HG02973 (cell line): ENCODE results near the gene TMEM39A.

Experiments used
- ATAC-seq: cut with Tn5 transposase; IDR thresholded peaks from one replicate; pipeline ENCODE4 v1.9.1; 2021; ENCODE audit warnings: moderate library complexity; ENCODE audit not compliant: unreplicated experiment

TMEM39A gene

DNA sequence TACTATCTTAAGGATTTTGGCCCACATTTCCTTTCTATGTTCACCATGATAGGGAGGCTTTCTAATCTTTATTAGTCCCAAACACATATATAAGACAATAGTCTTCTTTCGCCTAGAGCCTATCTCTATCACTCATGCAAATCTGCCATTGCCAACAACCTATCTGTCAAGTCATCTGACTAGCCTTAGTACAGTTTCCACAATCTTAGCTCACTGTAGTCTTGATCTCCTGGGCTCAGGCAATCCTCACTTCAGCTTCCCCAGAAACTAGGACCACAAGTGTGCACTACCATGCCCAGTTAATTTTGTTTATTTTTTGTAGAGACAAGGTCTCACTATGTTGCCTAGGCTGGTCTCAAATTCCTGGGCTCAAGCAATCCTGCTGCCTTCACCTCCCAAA, 6.9 kb downstream of the TMEM39A start:
- ATAC-seq, result no peak

GRCh38 chr3:119453822-119454221, 9.6 kb downstream of the TMEM39A start:
- no peak for ATAC-seq

- ATAC-seq, result no peak
Observed at GRCh38 chr3:119444590-119444989, 18.8 kb downstream of the TMEM39A start.

DNA sequence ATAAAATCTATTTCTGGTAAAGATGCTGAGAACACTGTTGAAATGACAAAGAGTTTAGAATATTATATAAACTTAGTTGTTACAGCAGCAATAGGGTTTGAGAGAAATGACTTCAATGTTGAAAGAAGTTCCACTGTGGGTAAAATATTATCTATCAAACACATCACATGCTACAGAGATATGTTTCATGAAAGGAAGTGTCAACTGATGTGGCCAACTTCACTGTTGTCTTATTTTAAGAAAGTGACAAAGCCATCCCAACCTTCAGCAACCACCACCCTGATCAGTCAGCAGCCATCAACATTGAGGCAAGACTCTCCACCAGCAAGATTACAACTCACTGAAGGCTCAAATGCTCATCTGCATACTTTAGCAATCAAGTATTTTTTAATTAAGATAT, 20.2 kb downstream of the TMEM39A start:
- no peak for ATAC-seq

GRCh38 chr3:119437691-119438258, 25.6 kb downstream of the TMEM39A start:
- no peak for ATAC-seq

- ATAC-seq, result no peak
Observed at GRCh38 chr3:119436977-119437376, 26.4 kb downstream of the TMEM39A start.

DNA sequence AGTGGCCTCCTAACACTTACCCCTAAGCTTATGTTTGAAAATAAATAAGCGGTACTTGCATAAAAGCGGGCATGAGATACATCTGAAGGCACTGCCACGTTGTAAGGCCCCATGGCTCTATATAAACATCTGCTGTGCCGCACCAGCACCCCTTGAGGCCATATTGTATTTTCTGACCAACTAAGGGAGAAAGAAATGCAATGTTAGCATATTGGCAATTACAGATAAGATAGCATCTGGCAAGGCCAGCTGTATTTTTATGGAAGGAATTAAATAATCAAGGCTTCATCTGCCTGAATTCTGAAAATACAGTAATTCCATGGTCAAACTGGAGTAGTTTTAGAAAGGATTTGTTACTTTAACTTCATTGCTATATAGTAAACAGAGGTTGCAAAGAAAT, 28.7 kb downstream of the TMEM39A start:
- no peak for ATAC-seq

DNA sequence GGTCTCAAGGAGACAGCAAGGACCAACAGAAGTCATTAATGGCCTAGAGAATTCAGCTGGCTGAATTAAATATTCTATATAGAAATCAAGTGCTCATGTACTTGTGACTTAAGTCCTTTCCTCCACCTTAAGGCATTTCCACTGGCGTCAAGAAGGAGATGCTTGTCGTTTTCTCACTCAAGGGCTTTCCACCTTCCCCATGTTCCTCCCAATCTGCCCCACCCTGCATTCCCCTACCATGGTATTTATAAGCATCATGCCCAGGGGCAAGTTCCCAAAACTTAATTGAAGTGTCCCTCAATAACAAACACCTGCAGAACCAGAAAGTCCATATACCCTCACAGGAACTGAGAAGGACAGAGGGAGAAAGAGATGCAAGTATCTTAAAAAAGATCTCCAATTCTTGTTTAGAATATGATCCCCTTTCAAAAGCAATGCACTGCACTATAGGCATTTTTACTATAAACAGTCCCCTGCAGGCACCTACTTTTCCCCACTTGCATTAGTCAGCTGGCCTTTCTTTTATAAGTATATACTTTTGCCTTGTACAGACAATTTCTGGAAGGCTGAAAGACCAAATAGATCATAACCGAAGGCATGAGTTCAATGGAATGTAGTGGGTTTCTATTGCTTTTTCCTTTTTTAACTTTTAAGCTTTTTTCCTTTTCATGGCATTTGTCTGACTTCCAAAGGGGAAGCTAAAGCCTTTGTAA, 29.6 kb downstream of the TMEM39A start:
- ATAC-seq, result no peak

DNA sequence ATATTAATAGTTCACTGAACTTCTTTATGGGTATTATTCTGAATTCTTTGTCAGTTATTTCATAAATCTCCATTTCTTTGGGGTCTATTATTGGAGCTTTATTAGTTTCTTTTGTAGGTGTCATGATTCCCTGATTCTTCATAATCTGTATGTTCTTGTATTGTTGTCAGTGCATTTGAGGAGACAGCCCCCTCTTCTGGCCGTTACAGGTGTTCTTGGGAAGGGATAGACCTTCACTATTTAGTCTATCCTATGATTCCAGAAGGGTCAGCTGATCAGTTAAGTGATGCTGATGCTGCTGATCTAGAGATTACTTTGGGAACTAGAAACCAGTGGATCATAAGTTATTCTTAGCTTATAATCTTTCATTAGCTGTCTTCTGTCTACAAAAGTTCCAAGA, 34.9 kb downstream of the TMEM39A start:
- ATAC-seq, result no peak

GRCh38 chr3:119427669-119428068, 35.7 kb downstream of the TMEM39A start:
- no peak for ATAC-seq

GRCh38 chr3:119420196-119420595, 43.2 kb downstream of the TMEM39A start:
- ATAC-seq, result no peak

- ATAC-seq, result no peak
Observed at GRCh38 chr3:119418641-119419040, 44.8 kb downstream of the TMEM39A start.

- ATAC-seq, result no peak
Observed at GRCh38 chr3:119417771-119418512, 45.5 kb downstream of the TMEM39A start.

DNA sequence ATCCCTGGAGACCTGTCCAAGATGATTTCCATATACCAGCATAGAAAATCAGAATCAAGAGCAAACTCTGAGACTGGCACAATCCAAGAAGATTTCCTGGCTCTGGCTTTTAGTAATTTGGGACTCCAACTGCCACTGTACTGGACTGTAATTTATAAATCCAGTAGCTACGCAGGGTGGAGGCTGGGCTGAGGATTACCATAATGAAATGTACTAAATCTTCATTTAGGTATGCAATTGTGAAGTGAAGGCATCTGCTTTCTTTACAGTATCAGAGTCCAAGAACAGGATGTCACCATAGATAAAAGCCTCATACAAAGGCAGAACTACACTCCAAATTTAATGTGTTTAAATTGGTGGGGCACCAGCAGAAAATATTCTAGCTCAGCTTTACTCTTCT, 46.5 kb downstream of the TMEM39A start:
- no peak for ATAC-seq

DNA sequence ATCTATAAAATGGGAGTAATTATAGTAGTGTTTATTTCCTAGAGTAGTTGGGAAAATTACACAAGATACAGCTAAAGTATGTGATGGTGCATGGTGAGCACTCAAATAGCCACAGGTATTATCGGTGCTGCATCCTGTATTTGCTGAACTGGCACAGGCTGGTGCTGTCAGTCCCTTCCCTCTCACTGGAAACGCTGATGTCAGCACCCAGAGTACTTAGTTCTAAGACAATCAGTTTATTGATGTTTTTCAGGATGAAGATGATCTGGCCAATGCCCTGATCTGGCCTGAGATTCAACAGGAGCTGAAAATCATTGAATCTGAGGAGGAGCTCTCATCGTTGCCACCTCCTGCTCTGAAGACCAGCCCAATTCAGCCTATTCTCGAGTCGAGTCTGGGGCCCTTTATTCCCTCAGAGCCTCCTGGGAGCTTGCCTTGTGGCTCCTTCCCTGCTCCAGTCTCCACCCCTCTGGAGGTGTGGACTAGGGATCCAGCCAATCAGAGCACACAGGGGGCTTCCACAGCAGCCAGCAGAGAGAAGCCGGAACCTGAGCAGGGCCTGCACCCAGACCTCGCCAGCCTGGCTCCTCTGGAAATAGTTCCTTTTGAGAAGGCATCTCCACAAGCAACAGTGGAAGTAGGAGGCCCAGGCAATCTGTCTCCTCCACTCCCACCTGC, 49.7 kb downstream of the TMEM39A start:
- no peak for ATAC-seq

DNA sequence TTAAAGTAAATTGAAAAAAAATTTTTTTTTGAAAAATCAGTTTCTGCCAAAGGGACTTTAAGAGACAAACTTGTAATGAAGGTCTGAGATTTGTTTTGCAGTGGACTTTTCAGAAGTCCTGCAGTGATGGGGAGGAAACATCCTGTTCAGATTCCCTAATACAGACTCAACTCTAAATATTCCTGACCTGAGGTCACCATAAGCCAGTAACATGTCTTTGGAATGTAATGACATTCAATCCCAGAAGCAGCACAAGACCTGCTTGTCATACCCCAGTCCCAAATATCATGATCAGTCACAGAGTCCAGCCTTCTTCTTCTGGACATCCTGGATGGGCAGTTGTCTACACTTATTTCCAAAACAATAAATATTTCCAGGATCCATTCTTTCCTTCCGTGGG, 53.6 kb downstream of the TMEM39A start:
- no peak for ATAC-seq

GRCh38 chr3:119408243-119408950, 55.0 kb downstream of the TMEM39A start:
- ATAC-seq, result no peak

- ATAC-seq, result no peak
Observed at GRCh38 chr3:119405315-119405714, 58.1 kb downstream of the TMEM39A start.

- no peak for ATAC-seq
Observed at GRCh38 chr3:119403201-119403600, 60.2 kb downstream of the TMEM39A start.

DNA sequence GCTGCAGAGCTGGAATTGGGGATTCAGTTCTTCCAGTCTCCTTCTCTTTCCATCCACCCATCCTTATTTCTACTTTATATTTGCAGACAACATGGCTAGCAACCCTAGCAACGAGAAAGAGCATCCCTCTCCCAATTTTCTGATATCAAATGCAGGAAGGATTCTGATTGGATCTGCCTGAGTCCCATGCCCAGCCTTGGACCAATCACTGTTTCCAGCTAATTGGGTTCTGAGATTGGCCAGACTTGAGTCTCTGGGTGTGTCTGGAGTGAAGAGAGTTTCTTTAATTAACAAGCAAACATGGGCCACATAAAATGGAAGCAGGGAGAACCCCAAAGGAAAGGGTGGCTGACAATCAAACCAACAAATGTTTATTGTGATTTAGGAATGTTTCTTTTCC, 60.6 kb downstream of the TMEM39A start:
- no peak for ATAC-seq
